HG03442 (cell line): ENCODE results near the gene TMEM132A.

ENCODE experiments used
- ATAC-seq: cut with Tn5 transposase; IDR thresholded peaks from one replicate; pipeline ENCODE4 v1.9.1; 2021; ENCODE audit warnings: mild to moderate bottlenecking, moderate library complexity; ENCODE audit not compliant: unreplicated experiment

TMEM132A gene

GRCh38 chr11:60935676-60936442 lies 11.6 kb downstream of the TMEM132A start:
- ATAC-seq = no peak

GRCh38 chr11:60936467-60937143 lies 12.3 kb downstream of the TMEM132A start:
- no peak for ATAC-seq

GRCh38 chr11:60937144-60937527 lies 12.9 kb downstream of the TMEM132A start:
- ATAC-seq = no peak

GRCh38 chr11:60937811-60938210 lies 13.6 kb downstream of the TMEM132A start:
- ATAC-seq = no peak

- no peak for ATAC-seq
Measured at GRCh38 chr11:60938500-60938899, 14.2 kb downstream of the TMEM132A start.

GRCh38 chr11:60939301-60939700 lies 15.0 kb downstream of the TMEM132A start:
- ATAC-seq = no peak

- ATAC-seq = no peak
Measured at GRCh38 chr11:60939855-60940254, 15.6 kb downstream of the TMEM132A start.

GRCh38 chr11:60941371-60942119 lies 17.3 kb downstream of the TMEM132A start:
- ATAC-seq = no peak

- no peak for ATAC-seq
Measured at GRCh38 chr11:60942219-60942618, 18.0 kb downstream of the TMEM132A start.

GRCh38 chr11:60942970-60943565 lies 18.8 kb downstream of the TMEM132A start:
- no peak for ATAC-seq

GRCh38 chr11:60944490-60945294 lies 20.4 kb downstream of the TMEM132A start:
- no peak for ATAC-seq

GRCh38 chr11:60945295-60945667 lies 21.0 kb downstream of the TMEM132A start:
- no peak for ATAC-seq

- ATAC-seq = no peak
Measured at GRCh38 chr11:60946601-60947264, 22.5 kb downstream of the TMEM132A start.

GRCh38 chr11:60947700-60948099 lies 23.4 kb downstream of the TMEM132A start:
- no peak for ATAC-seq

- no peak for ATAC-seq
Measured at GRCh38 chr11:60948250-60948649, 24.0 kb downstream of the TMEM132A start.

- ATAC-seq = no peak
Measured at GRCh38 chr11:60950024-60950423, 25.8 kb downstream of the TMEM132A start.

GRCh38 chr11:60950933-60951605 lies 26.8 kb downstream of the TMEM132A start:
- no peak for ATAC-seq

GRCh38 chr11:60951606-60951903 lies 27.3 kb downstream of the TMEM132A start:
- no peak for ATAC-seq

GRCh38 chr11:60951904-60952741 lies 27.9 kb downstream of the TMEM132A start, which contains the start of gene SLC15A3:
Gene SLC15A3 (minus strand): TSS chr11:60952176. CDS start chr11:60951551, 625 bp downstream.
- peak; percentile 62 for ATAC-seq
